Stimulated activated CD4-positive, alpha-beta T cell treated with anti-CD3 and anti-CD28 coated beads, Interleukin-15, amount 100 ng/mL, for 48 hours (primary cell): ENCODE measurements around the gene WDR11.

ENCODE experiments used
- DNase-seq, 2 donors: peaks; one replicate each; pipeline ENCODE4 v3.0.0-alpha.2; 2020; ENCODE audit warnings: low read depth in 2 of 2

Gene WDR11

GRCh38 chr10:120850911-120851865 is at the start of gene WDR11:
Gene WDR11 (plus strand): TSS chr10:120851362. CDS start chr10:120851421, 59 bp downstream.
- peak; percentile 57 to 68 for DNase-seq

GRCh38 chr10:120802935-120803334 is 48.2 kb upstream of the WDR11 start:
- DNase-seq, result no peak

- DNase-seq, result no peak
Observed at GRCh38 chr10:120803972-120804371, 47.2 kb upstream of the WDR11 start.

DNA sequence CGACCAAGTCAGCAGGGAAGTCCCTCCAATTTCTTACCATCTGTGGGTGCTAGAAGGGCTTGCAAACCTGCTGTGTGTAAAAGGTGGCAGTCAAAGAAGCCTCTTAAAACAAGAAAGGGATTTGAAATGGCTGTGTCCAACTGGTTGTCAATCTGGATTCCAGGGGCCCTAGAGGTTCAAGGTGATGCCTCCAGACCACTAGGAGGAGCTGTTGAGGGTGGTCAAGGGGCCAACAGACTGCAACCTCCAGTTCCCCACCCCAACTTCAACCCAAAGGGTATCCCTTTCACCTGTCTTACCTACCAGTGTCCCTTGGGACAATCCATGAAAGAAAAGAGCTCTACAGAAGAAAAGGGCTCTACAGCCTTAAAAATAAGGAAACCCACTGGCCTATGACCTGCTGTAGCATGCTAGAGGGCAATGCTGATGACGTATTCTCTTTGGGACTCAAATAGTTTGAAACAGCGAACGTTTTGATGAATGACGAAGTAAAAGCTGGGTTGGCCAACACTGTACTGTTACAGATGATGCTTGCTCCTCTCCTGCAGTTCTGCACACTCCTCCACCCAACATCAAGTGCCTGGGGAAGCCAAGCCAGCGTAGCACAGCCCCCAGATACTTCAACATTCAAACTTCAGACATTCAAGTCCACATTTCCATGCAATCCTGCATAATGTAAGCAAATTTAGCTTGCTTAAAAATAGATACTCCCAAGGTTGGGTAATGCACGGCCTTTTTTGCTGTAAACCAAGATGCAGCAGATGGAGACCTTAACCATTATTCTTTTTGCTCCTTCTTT is 45.9 kb upstream of the WDR11 start:
- no peak for DNase-seq

DNA sequence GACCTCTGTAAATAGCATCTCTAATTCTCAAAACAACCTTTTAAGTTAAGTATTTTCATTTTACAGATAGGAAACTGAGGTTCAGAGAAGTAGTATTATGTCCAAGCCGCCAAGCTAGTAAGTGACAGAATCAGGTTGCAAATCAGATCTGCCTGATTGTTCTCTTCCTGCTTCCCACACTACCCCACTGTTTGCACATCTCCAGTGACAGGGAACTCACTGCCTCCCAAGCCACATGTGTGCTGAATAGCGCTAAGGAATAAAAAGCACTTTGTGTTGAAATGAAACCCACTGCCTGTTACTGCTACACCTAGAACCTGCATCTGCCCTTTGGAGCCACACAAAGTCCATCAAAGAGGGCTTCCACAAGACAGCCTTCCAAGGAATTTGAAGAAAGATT is 45.1 kb upstream of the WDR11 start:
- no peak for DNase-seq

GRCh38 chr10:120810298-120810697 is 40.9 kb upstream of the WDR11 start:
- DNase-seq, result no peak

DNA sequence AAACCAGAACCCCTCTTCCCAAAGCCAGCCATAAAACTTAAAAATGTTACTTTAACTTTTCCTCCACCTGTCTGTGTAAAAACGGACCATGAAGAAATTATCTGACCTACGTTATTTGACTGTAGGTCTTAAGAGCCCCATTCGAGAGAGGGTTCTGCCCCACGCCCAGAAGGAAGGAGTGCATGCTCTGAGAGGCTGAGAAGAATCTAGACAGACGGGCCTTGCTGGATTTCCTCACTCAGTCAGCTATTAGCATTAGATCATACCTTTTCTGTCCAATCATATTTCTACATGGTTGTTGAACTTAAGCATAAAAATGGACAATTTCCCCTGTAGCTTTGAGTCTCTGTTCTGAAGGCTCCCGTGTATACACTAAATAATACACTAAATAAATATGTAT is 38.1 kb upstream of the WDR11 start:
- DNase-seq, result no peak

GRCh38 chr10:120818301-120818700 is 32.9 kb upstream of the WDR11 start:
- no peak for DNase-seq

DNA sequence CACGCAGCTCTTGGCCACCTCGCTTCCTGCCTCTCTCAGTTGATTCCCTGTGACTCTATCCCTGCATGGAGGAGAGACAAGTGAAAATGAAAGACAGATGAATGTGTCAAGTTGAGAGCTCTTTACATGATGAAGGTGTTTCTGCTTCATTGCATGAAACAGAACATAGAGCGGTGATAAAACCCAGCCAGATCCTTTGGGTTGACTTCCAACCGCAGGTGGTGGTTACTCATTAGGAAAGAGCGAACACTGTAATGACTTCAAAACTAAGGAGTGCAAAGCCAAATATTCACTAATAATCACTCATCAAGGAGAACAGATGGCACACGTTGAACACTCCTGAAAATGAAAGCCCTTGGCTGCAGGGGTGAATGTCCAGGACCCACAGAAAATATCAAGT is 31.8 kb upstream of the WDR11 start:
- DNase-seq, result no peak

- no peak for DNase-seq
Observed at GRCh38 chr10:120823266-120823665, 27.9 kb upstream of the WDR11 start.

- no peak for DNase-seq
Observed at GRCh38 chr10:120824881-120825309, 26.3 kb upstream of the WDR11 start.

DNA sequence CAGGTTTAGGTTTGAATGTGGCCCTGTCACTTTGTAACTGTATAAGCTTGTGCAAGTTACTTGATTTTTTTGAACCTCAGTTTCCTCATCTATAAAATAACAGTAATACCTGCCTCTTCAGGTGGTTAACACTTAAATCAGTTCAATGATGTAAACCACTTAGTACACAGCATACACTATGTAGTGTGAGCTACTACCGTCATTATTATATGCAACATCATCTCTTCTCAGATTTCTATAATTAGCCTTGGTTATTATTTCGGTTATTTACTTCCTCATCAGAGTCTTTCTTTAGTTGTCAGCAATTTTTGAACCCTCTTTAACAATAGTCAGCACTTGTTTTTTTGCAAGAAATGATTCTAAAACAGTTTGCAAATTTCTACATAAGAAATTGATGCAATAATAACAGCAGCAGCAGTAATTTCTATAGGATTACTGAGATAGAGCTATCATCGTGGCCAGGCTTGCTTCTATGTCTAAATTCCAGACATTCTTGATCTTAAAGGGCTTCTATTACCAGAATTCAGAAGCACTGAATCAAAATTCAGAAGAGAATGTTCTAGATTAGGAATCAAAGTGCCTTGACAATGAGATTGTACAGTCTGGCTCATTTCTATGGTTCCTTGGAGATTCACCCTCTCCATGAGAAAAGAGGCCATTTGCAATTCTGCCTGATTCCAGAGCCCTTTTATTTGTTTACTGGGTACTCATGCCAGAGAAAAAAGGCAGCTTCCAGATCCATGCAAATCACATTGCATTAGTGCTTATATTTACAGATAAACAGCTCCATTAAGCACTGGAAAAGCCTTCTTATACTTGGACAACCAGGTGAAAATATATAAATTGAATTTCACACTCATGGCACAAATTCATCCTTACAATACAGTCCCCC is 25.0 kb upstream of the WDR11 start:
- no peak for DNase-seq

- DNase-seq, result no peak
Observed at GRCh38 chr10:120827251-120827875, 23.8 kb upstream of the WDR11 start.

GRCh38 chr10:120828763-120829319 is 22.3 kb upstream of the WDR11 start:
- DNase-seq, result no peak

GRCh38 chr10:120832106-120832505 is 19.1 kb upstream of the WDR11 start:
- DNase-seq, result no peak

DNA sequence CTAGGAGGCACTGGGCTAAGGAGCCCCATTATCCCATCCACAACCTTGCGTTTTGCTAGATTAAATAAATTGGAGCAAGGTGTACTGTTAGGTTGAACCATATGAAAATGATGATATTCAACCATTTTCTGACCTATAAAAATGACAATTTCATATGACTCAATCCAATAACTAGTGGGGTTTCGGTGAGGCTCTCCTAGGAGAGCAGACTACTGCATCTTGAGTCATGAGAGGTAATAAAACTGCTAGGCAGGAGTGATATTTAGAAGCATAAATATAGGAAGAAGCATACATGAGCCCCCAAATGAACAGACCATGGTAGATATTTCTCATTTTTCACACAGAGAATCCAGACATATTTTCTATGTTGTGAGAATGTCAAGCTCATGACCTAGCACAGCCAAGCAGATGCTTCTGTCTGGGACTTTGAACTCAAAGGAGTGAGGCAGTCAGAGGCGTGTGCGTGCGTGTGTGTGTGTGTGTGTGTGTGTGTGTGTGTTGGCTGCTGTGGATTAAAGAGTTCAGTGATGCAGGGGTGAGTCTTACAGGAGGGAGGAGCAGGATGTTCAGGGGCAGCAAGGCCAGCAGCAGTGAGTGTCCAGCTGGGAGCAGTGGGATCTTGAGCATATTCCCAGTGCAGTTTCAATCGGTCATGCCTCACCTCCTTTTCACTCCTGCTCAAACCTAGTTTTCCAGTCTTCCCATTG is 17.8 kb upstream of the WDR11 start:
- no peak for DNase-seq

- no peak for DNase-seq
Observed at GRCh38 chr10:120835603-120836002, 15.6 kb upstream of the WDR11 start.

GRCh38 chr10:120838941-120839340 is 12.2 kb upstream of the WDR11 start:
- DNase-seq, result no peak

GRCh38 chr10:120841522-120842189 is 9.5 kb upstream of the WDR11 start:
- DNase-seq, result no peak

- DNase-seq, result no peak
Observed at GRCh38 chr10:120854388-120854787, 3.2 kb downstream of the WDR11 start.
